ENCODE data around the gene NPPB.

GRCh38 chr1:11878081-11878890 lies 19.5 kb upstream of the NPPB start:
- TF ChIP-seq GATA2 (IDR thresholded peaks at IDR 0.05; ENCODE audit: low read depth, low read length) (no peak), GATA3 (IDR thresholded peaks at IDR 0.05; ENCODE audit: low read depth, low read length) (no peak)
